ENCODE data around the gene TMEM150C.
A peak's percentile ranks its signal among the peaks of the same experiment; 100 is the strongest.
"Not testable (repeated sequence)": the region's sequence is repeated elsewhere in the genome, so short reads cannot be mapped to it uniquely, and the experiment has no call there.

Gene TMEM150C

DNA sequence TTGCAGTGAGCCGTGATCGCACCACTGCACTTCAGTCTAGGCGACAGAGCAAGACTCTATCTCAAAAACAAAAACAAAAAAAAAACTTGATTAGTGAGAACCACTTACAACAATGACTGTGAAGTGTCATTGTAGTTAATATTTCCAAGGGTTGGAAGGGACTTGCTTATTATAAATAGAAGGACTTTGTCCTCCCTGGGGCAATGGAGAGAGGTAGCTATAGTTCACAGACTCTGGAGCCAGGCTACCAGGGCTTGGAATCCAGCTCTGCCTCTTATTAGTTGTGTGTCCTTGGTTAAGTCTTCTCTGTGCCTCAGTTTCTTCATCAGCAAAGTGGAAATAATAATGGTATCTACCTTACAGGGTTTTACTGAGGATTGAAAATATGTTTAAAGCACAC, 51.6 kb downstream of the TMEM150C start:
- no peak for DNase-seq

DNA sequence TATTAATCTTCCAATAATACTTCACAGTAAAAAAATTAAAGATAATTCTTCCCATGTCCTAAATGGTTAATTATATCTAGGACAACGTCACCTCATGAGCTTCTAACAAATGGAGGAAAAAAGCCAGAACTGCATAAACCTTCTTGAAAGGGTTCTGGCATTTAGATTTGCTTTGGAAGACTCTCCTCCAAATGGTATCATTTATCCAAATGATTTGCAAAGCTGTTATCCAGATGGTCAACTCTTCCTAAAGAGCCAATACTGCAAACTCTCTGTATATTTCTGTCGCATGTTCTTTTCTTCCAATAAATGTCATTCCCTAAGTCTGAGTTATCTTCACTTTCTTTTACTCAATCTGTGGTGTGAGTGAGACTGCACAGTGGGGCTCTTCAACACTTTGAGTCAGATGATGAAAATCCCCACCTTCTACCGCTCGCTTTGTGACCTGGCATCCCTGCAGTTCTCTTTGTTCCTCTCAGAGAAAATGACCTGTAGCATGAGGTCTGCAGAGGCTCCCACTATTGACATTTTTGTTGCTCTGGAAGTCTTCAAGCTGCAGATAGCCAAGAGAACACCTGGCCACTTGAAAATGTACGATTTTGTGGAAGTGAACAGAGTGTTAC, 52.9 kb downstream of the TMEM150C start:
- DNase-seq = no peak

DNA sequence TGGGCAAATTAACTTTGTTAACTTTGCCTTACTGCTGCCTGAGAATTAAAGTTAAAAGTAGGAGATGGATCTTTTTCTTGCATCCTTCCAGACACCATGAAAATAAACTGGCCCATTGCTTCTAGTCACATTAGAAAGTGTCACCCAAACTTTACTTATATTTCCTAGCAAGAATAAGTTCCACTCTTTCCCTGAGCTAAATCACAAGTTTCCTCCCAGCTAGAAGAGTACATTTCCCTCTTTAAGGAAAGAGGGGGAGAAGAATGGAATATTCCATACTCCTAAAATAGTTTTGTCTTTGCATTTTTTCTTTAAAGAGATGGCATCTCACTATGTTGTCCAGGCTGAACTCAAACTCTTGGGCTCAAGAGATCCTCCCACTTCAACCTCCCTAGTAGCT, 53.8 kb downstream of the TMEM150C start:
- no peak for DNase-seq

GRCh38 chr4:82501154-82501442, 60.7 kb downstream of the TMEM150C start:
- DNase-seq = no peak

GRCh38 chr4:82500435-82501153, 61.2 kb downstream of the TMEM150C start:
- DNase-seq = no peak

- DNase-seq = no peak
Observed at GRCh38 chr4:82499738-82500434, 61.9 kb downstream of the TMEM150C start.

DNA sequence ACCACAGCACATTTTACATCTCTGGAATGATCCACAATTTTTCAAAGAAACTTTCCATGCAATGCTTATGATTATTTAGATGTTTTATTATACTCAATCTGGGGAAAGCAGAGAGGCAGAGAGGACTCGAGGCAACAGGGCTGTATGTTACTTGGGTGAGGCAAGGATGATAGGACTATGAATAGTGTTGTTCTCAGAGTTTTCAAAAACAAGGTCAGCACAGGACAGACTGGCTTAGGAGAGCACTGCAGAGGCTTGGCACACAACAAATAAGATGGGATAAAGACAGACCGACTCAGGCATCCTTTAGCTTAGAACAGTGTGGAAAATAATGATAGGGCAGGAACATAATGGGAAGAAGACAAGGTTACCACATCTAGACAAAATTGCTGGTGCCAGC, 65.4 kb downstream of the TMEM150C start:
- no peak for DNase-seq

DNA sequence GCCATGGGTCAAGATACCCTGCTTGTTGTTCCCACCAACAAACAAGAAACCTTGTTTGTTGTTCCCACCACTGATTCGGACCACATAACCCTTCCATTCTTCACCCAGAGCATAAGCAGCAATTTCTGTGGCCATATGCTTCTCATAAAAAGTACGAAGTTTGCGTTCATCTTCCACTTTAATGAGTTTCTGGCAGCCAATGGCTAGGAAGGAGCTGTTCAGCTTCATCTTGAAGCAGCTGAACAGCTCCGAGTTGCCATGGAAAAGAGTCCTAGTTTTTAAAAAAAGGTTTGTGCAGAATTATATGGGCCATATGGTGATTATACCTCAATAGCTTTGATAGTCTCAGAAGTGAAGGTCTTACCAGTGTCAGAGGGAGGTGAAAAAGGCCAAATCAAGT, 66.1 kb downstream of the TMEM150C start:
- no peak for DNase-seq

DNA sequence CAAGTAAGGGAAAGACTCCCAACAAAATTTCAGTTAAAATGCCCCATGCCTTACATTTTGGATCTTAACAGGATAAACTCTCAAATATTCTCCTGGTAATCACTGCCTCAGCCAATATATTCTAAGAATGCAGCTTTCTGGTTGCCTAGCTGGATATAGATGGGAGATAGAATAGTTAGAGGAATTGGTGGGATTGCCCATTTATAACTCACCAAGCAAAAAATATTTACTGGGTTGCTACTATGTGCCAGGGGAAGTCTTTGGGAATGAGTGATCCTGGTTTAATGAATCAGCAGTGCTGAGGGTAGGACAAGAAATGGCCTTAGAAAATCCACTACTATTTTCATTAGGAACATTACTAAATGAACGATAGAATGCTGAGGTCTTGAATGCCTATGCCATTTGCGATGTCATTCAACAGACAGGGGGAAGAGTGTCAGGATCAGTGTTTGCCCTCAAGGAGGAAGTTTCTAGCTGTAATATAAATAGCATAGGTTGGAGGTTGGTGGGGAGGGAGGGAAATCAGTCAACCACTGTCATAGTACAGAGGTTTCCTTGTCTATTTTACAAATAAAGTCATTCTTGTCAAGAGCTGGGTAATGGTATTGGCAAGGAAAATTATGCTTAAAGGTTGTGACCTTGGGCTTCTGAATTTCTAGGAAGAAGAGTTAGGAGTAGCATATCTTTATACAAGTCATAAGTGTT, 67.9 kb downstream of the TMEM150C start:
- DNase-seq = peak in 1 of 2 donors; percentile 8

GRCh38 chr4:82491251-82491960, 70.4 kb downstream of the TMEM150C start:
- no peak for DNase-seq

DNA sequence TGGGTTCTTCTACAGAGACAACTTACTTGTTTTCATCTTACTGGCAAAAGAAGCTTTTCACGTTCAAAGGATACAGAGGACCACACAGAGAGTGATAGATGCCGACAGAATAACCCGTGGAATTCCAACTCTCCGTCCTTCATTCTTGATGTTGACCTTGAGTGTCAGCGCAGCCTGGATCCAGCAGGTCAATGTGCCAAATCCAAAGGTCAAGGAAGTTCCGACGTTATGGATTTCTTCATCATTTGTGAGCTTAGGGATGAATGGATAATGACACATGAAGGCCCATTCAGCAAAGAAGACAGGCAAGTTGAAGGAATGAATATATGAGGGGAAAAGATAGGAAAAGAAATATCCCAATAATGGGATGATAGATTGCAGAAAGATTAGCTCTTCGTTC, 71.8 kb downstream of the TMEM150C start:
- no peak for DNase-seq

DNA sequence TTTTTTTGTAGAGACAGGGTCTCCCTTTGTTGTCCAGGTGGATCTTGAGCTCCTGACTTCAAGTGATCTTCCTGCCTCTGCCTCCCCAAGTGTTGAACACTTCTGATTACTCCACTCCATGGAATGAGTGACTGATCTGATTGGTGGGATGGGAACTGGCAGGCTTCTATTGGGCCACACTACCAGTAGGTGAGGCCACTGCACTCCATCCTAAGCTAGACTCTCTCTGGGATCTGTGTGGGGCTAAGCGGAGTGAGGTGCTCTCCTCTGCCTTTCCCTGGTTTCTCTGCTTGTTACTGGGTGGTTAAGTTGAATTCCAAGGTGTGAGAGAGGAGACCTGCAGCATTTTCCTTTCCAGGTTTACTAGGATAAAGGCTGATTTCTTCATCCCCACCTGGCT, 72.7 kb downstream of the TMEM150C start:
- no peak for DNase-seq

- DNase-seq = no peak
Observed at GRCh38 chr4:82484996-82485783, 76.6 kb downstream of the TMEM150C start.

- no peak for DNase-seq
Observed at GRCh38 chr4:82482387-82482786, 79.4 kb downstream of the TMEM150C start.

DNA sequence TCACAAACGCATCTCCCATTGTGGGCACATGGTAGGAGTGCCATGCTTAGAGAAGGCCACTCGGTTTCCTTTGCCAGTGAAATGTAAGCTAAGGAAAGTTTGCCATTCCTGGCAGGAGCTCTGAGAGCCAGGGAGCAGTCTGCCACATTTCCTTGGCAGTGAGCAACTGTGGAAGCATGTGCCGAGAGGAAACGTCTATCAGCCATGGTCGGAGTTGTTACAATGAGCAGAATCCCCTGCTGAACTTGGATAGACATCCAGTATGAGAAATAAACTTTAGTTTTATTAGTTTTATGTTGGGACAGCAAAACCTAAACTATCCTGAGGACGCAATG, 80.3 kb downstream of the TMEM150C start:
- no peak for DNase-seq

- DNase-seq = no peak
Observed at GRCh38 chr4:82480771-82481505, 80.8 kb downstream of the TMEM150C start.

DNA sequence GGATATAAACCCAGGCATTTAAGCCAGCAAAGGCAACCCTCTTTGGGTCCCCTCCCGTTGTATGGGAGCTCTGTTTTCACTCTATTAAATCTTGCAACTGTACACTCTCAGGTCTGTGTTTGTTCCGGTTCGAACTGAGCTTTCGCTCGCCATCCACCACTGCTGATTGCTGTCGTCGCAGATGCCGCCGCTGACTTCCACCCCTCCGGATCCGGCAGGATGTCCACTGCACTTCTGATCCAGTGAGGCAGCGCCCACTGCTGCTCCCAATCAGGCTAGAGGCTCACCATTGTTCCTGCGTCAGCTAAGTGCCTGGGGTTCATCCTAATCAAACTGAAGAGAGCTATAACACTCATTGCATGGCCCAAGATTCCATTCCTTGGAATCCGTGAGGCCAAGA, 82.2 kb downstream of the TMEM150C start:
- DNase-seq = no peak

DNA sequence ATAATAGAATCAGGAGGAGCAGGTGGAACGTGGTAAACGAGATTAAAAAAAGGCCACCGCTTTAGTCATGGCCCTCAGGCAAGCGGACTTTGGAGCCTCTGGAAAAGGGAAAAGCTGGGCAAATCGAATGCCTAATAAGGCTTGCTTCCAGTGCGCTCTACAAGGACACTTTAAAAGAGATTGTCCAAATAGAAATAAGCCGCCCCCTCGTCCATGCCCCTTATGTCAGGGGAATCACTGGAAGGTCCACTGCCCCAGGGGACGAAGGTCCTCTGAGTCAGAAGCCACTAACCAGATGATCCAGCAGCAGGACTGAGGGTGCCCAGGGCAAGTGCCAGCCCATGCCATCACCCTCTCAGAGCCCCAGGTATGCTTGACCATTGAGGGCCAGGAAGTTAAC, 84.3 kb downstream of the TMEM150C start:
- not testable (repeated sequence) for DNase-seq

DNA sequence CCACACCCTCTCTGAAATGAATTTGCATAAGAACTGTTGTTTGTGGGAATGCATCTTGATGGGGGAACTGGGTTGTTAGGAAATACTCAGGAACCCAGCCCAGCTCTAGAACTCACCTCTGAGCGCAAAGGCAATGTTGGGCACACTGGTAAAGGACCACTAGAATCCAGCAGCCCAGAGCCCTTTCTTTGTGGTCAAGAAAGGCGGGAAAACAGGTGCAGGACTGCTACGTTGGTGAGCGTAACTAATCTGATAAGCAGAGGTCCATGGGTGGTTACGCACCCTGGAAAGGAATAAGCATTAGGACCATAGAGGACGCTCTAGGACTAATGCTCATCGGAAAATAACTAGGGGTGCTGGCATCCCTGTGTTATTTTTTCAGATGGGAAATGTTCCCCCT, 85.9 kb downstream of the TMEM150C start:
- DNase-seq = not testable (repeated sequence)

- no peak for DNase-seq
Observed at GRCh38 chr4:82473621-82474164, 88.1 kb downstream of the TMEM150C start.

DNA sequence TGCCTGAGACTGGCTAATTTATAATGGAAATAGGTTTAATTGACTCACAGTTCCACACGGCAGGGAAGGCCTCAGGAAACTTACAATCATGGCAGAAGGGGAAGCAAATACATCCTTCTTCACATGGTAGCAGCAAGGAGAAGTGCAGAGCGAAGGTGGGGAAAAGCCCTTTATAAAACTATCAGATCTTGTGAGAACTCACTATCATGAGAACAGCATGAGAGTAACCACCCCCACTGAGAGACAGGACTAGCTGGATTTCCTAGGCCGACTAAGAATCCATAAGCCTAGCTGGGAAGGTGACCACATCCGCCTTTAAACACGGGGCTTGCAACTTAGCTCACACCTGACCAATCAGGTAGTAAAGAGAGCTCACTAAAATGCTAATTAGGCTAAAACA, 88.7 kb downstream of the TMEM150C start:
- peak in 1 of 2 donors; percentile 35 for DNase-seq
